ENCODE measurements around the gene LST1. TPM values are rescaled to one million over a fixed set of nuclear protein-coding genes. Genes with fewer than 3 reads are reported as not detected.

The LST1 gene
- total and polyA plus RNA-seq, 2 donors (not counting 1 experiment from before 2014, with no cell fraction given) = 7.4 to 30.5 TPM

- peaks cover 90 to 97% of the 10 kb centered on the region in 2 donors for H3K4me1 ChIP-seq (ENCODE audit: control insufficient read depth in 2 of 2, insufficient read depth in 2 of 2, low read length in 2 of 2)
- ATAC-seq (ENCODE audit: low read depth) (no peak), DNase-seq (no peak)
- ChIA-PET CTCF (interaction anchor here (18.5 to 35.3 kb wide), 3 partner anchors 6 to 31 kb away, joined by 1108 to 2241 read pairs (median 1108); partner anchors contain the start of genes ATP6V1G2, LST1, LTA and LTB), POLR2A (interaction anchor here (0.6 to 35.3 kb wide), 7 partner anchors 8 to 1061 kb away, joined by 4 to 1450 read pairs (median 6); partner anchors contain the start of genes ATP6V1G2, DDX39B, LST1 and LTA)
- Mint-ChIP-seq H3K9me3 (ENCODE audit: insufficient read depth) (no peaks in the 10 kb centered on the region), H3K4me3 (peak overlapping the region; percentile 82), H3K4me1 (peaks cover 88% of the 10 kb centered on the region), H3K27me3 (no peaks in the 10 kb centered on the region), H3K27ac (peak overlapping the region; percentile 97)
- H3K79me2 ChIP-seq (ENCODE audit: control insufficient read depth, insufficient read depth, low read length) = peaks cover 65% of the 10 kb centered on the region
- no peaks in the 10 kb centered on the region for H3K36me3 ChIP-seq (replicated peaks in 1 of 2; ENCODE audit: control extremely low read depth in 1 of 2, control insufficient read depth in 1 of 2, extremely low read depth in 1 of 2, insufficient read depth in 2 of 2, low read length in 1 of 2)
- H3K27ac ChIP-seq (ENCODE audit: low read length in 2 of 2) = peak overlapping the region; percentile 87 to 95
- WGBS (ENCODE audit: insufficient coverage) = 8% methylated on average over 8 of the region's 12 CpGs
- peak overlapping the region; percentile 59 for H3K9ac ChIP-seq (ENCODE audit: low read length)
- TF ChIP-seq CTCF (IDR thresholded peaks at IDR 0.05) = no peak
- no peaks in the 10 kb centered on the region for H4K20me1 ChIP-seq (ENCODE audit: control insufficient read depth, insufficient read depth, low read length, poor library complexity, severe bottlenecking)
- H3K27me3 ChIP-seq (replicated peaks in 1 of 4; ENCODE audit: control extremely low read depth in 1 of 4, control insufficient read depth in 3 of 4, insufficient read depth in 4 of 4, low read length in 3 of 4) = no peaks in the 10 kb centered on the region
- H3K4me2 ChIP-seq (replicated peaks; ENCODE audit: low read depth, low read length, poor library complexity, severe bottlenecking) = peak overlapping the region; percentile 72
- intact Hi-C loops (cut with micrococcal nuclease) = no loop called here
- H3K4me3 ChIP-seq (ENCODE audit: control extremely low read depth in 1 of 5, extremely low read depth in 1 of 5, insufficient read depth in 1 of 5, low read depth in 2 of 5, low read length in 4 of 5) = peak overlapping the region; percentile 8 to 63 (median 40)
- peak overlapping the region; percentile 75 for H2AFZ ChIP-seq (ENCODE audit: insufficient read depth, low read depth, low read length, poor library complexity, severe bottlenecking)
- no peaks in the 10 kb centered on the region for H3K9me3 ChIP-seq (ENCODE audit: control extremely low read depth in 1 of 3, control insufficient read depth in 2 of 3, insufficient read depth in 1 of 3, low read length in 2 of 3)
Measured at GRCh38 chr6:31587791-31588777, 2.0 kb downstream of the LST1 start.

All from B cell (primary cell).